Adrenal gland (tissue), 5 donors: ENCODE data around the gene SFMBT1.

Source experiments
- CTCF ChIP-seq, 6 experiments: fragments of 450-650 bp in 4 of 6; fragments of 200-600 bp in 2 of 6; sonication (generic) in 1 of 6; IDR thresholded peaks; 1 replicate in 5 of 6; 2 replicates in 1 of 6; pipeline versions ENCODE4 v1.5.1 to v1.8.0; 2016 to 2021; ENCODE audit warnings: antibody characterized with exemption in 6 of 6, mild to moderate bottlenecking in 2 of 6, moderate library complexity in 1 of 6
- POLR2A ChIP-seq, 2 donors: fragments of 450-650 bp; IDR thresholded peaks; one replicate each; pipeline ENCODE4 v1.6.1; 2017; ENCODE audit warnings: antibody characterized with exemption in 2 of 2, mild to moderate bottlenecking in 2 of 2, moderate library complexity in 1 of 2
- donor health status: DM: no; HTN: no; CAD: no.

- TF ChIP-seq CTCF (IDR thresholded peaks at IDR 0.05) (no peak), POLR2A (IDR thresholded peaks at IDR 0.05) (no peak)
These were observed 6.1 kb upstream of the SFMBT1 start for GRCh38 chr3:53051929-53052328.
